ENCODE data around the gene KLHDC10. TPM values are rescaled to one million over a fixed set of nuclear protein-coding genes. Genes with fewer than 3 reads are reported as not detected.

KLHDC10 gene
- polyA plus RNA-seq, 1 donor (not counting 4 experiments of a cell fraction or from before 2014, with no cell fraction given), result 22.7 TPM

DNA sequence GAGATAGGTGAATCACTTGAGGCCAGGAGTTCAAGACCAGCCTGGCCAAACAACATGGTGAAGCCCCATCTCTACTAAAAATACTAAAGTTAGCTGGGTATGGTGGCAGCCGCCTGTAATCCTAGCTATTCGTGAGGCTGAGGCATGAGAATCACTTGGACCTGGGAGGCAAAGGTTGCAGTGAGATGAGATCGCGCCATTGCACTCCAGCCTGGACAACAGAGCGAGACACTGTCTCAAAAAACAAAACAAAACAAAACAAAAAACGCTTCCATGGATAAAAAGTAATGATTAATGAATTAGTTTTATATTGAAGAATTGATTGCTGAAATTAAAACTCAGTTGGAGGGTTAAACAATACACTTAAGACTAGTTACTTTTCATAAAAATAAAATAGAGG lies 32.3 kb downstream of the KLHDC10 start:
- H3K27ac ChIP-seq (ENCODE audit: control insufficient read depth, insufficient read depth, low read length), result no peak overlapping the region
- no peak for FAIRE-seq
- no peaks in the 10 kb centered on the region for H3K9me3 ChIP-seq (ENCODE audit: control insufficient read depth, low read depth, low read length)
- H3K4me2 ChIP-seq (ENCODE audit: control insufficient read depth, extremely low read depth, insufficient read depth, low read depth, low read length), result no peak overlapping the region
- no peaks in the 10 kb centered on the region for H4K20me1 ChIP-seq (ENCODE audit: control insufficient read depth, extremely low read depth, insufficient read depth, low read length)
- no peak for TF ChIP-seq EZH2 (IDR thresholded peaks at IDR 0.05; ENCODE audit: low read length)
- TF ChIP-seq, protein P1, sequence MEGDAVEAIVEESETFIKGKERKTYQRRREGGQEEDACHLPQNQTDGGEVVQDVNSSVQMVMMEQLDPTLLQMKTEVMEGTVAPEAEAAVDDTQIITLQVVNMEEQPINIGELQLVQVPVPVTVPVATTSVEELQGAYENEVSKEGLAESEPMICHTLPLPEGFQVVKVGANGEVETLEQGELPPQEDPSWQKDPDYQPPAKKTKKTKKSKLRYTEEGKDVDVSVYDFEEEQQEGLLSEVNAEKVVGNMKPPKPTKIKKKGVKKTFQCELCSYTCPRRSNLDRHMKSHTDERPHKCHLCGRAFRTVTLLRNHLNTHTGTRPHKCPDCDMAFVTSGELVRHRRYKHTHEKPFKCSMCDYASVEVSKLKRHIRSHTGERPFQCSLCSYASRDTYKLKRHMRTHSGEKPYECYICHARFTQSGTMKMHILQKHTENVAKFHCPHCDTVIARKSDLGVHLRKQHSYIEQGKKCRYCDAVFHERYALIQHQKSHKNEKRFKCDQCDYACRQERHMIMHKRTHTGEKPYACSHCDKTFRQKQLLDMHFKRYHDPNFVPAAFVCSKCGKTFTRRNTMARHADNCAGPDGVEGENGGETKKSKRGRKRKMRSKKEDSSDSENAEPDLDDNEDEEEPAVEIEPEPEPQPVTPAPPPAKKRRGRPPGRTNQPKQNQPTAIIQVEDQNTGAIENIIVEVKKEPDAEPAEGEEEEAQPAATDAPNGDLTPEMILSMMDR (optimal IDR thresholded peaks at IDR 0.05 in 1 of 3, IDR thresholded peaks at IDR 0.05 in 1 of 3, conservative IDR thresholded peaks at IDR 0.05 in 1 of 3; ENCODE audit: extremely low read depth in 1 of 3, insufficient read depth in 2 of 3, low read length in 3 of 3), result no peak
- no peak overlapping the region for H3K9ac ChIP-seq (ENCODE audit: control insufficient read depth, extremely low read depth, insufficient read depth, low read length)
- no peaks in the 10 kb centered on the region for H3K4me1 ChIP-seq (ENCODE audit: control insufficient read depth, extremely low read depth, insufficient read depth, low read length)
- no peaks in the 10 kb centered on the region for H3K79me2 ChIP-seq (ENCODE audit: control insufficient read depth, insufficient read depth, low read length)
- no peak overlapping the region for H3K4me3 ChIP-seq (ENCODE audit: control insufficient read depth in 2 of 3, extremely low read depth in 1 of 3, insufficient read depth in 2 of 3, low read depth in 1 of 3, low read length in 3 of 3)
- H3K27me3 ChIP-seq (ENCODE audit: control insufficient read depth, extremely low read depth, insufficient read depth, low read length), result no peaks in the 10 kb centered on the region
- H3K36me3 ChIP-seq (ENCODE audit: control insufficient read depth in 2 of 2, extremely low read depth in 1 of 2, insufficient read depth in 2 of 2, low read length in 2 of 2), result no peaks in the 10 kb centered on the region
- no peaks in the 10 kb centered on the region for H3K9me1 ChIP-seq (ENCODE audit: control insufficient read depth, extremely low read depth, insufficient read depth, low read length)
- no peak overlapping the region for H2AFZ ChIP-seq (ENCODE audit: control insufficient read depth, low read length)
- dilution Hi-C loops (cut with MboI; ENCODE audit: extremely low pct_ligation_motif_present, low sequenced_read_pairs), result no loop called here
- no peak for DNase-seq (ENCODE audit: low read depth, low spot score)

DNA sequence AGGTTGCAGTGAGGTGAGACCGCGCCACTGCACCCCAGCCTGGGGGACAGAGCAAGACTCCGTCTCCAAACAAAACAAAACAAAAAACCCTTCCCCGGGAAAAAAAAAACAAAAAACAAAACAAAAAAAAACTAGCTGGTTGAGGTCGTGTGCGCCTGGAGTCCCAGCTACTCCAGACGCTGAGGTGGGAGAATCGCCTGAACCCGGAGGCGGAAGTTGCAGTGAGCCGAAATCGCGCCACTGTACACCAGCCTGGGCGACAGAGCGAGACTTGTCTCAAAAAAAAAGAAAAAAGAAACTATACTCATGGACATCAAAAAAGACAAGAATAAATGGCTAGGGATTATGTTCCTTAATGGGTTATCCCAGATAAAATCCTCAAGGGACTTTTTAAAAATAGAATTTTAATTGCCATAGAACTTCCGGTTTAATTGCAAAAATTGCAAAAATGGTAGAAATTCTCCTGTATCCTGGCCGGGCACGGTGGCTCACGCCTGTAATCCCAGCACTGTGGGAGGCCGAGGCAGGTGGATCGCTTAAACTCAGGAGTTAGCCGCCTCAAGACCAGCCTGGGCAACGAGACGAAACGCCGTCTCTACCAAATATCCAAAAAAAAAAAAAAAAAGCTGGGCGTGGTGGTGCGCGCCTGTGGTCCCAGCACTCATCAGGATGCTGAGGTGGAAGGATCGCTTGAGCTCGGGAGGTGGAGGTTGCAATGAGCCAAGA lies 37.8 kb downstream of the KLHDC10 start:
- Histone ChIP-seq H3K4me3 (ENCODE audit: control insufficient read depth in 2 of 3, extremely low read depth in 1 of 3, insufficient read depth in 2 of 3, low read depth in 1 of 3, low read length in 3 of 3) (no peak overlapping the region), H3K4me2 (ENCODE audit: control insufficient read depth, extremely low read depth, insufficient read depth, low read depth, low read length) (no peak overlapping the region), H3K36me3 (ENCODE audit: control insufficient read depth in 2 of 2, extremely low read depth in 1 of 2, insufficient read depth in 2 of 2, low read length in 2 of 2) (no peaks in the 10 kb centered on the region), H3K79me2 (ENCODE audit: control insufficient read depth, insufficient read depth, low read length) (no peaks in the 10 kb centered on the region), H3K9me1 (ENCODE audit: control insufficient read depth, extremely low read depth, insufficient read depth, low read length) (no peaks in the 10 kb centered on the region), H3K27ac (ENCODE audit: control insufficient read depth, insufficient read depth, low read length) (no peak overlapping the region), H3K9me3 (ENCODE audit: control insufficient read depth, low read depth, low read length) (no peaks in the 10 kb centered on the region), H3K9ac (ENCODE audit: control insufficient read depth, extremely low read depth, insufficient read depth, low read length) (no peak overlapping the region), H3K4me1 (ENCODE audit: control insufficient read depth, extremely low read depth, insufficient read depth, low read length) (no peaks in the 10 kb centered on the region), H3K27me3 (ENCODE audit: control insufficient read depth, extremely low read depth, insufficient read depth, low read length) (no peaks in the 10 kb centered on the region), H4K20me1 (ENCODE audit: control insufficient read depth, extremely low read depth, insufficient read depth, low read length) (no peaks in the 10 kb centered on the region), H2AFZ (ENCODE audit: control insufficient read depth, low read length) (no peak overlapping the region)
- dilution Hi-C loops (cut with MboI; ENCODE audit: extremely low pct_ligation_motif_present, low sequenced_read_pairs), result no loop called here
- DNase-seq (ENCODE audit: low read depth, low spot score) (no peak), FAIRE-seq (no peak)
- TF ChIP-seq EZH2 (IDR thresholded peaks at IDR 0.05; ENCODE audit: low read length), result no peak
- TF ChIP-seq, protein P1 (optimal IDR thresholded peaks at IDR 0.05 in 1 of 3, IDR thresholded peaks at IDR 0.05 in 1 of 3, conservative IDR thresholded peaks at IDR 0.05 in 1 of 3; ENCODE audit: extremely low read depth in 1 of 3, insufficient read depth in 2 of 3, low read length in 3 of 3), result no peak
